GM19438 (cell line): ENCODE results near the gene NOC4L.
"Not testable (repeated sequence)": the region's sequence is repeated elsewhere in the genome, so short reads cannot be mapped to it uniquely, and the experiment has no call there.

ENCODE experiments used
- ATAC-seq: cut with Tn5 transposase; IDR thresholded peaks from one replicate; pipeline ENCODE4 v1.9.1; 2021; ENCODE audit warnings: low read depth; ENCODE audit not compliant: unreplicated experiment

NOC4L gene

DNA sequence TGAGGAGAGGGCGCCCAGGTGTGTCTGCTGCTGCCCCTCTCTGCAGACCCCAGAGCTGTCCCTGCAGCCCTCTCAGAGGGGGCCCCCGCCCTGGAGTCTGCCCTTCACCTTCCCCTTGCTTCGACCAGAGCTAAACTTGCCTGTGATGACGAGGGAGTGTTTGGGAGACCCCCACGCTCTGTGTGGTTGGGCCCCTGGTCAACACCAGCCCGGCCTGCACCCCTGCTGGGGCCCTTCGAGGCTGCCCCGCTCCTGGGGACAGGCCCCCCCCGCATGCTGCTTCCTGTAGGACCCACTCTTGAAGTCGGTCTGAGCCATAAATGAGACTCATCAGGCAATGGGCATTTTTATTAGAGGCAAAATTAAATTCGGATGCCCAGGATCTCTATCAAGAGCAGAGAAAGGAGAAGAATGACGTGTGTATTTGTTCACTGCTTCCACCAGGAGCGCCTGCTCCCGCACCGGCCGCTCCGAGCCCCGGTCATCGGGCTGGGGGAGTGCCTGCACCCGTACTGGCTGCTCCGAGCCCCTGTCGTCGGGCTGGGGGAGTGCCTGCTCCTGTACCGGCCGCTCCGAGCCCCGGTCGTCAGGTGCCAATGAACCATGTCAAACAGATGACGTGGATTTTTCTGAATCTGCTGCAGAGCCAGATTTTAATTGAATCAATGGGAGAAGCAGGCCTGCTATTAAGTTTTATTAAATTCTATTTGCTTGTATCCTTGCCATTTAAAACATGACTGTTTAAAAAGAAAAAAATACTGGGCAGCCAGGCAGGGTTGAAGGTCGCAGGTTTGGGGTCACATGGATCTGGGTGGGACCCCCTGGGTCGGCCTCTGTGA lies 47.7 kb downstream of the NOC4L start:
- ATAC-seq, result no peak

- ATAC-seq, result no peak
Measured at GRCh38 chr12:132194056-132194455, 49.8 kb downstream of the NOC4L start.

- ATAC-seq, result no peak
Measured at GRCh38 chr12:132194556-132194955, 50.3 kb downstream of the NOC4L start.

DNA sequence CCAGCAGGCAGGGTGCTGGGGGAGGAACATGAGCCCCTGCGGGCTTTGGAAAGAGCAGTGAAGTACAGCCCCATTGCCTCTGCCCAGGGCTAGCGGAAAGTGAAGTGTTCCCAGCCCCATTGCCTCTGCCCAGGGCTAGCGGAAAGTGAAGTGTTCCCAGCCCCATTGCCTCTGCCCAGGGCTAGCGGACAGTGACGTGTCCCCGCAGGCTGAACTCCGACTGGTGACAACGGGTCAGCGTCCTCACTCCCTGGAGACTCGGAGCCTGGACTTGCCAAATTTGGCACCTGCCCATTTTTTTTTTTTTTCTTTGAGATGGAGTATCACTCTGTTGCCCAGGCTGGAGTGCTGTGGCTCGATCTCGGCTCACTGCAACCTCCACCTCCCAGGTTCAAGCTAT lies 51.0 kb downstream of the NOC4L start:
- ATAC-seq, result not testable (repeated sequence)

GRCh38 chr12:132196038-132196872 lies 52.0 kb downstream of the NOC4L start:
- ATAC-seq, result no peak

- no peak for ATAC-seq
Measured at GRCh38 chr12:132196873-132197390, 52.7 kb downstream of the NOC4L start.

GRCh38 chr12:132197581-132198354 lies 53.5 kb downstream of the NOC4L start:
- ATAC-seq, result no peak

DNA sequence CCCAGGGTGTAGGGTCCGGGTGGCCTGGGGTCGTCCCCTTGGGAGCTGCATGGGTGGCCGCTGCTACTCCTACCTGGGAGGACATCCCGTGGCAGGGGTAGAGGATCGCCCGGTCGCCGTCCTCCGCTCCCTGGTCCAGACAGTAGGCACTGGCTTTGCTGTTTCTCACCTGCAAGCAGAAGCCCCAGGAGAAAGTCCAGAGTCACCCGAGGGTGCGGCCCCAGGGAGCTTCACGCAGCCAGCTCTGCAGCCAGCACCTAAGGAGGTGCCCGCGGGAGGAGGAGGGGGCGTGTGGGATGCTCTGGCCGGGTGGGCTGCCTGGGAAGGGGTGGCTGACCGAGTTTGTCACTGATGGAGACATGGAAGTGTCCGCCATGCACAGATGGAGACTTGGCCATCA lies 54.8 kb downstream of the NOC4L start:
- no peak for ATAC-seq

GRCh38 chr12:132199526-132200319 lies 55.5 kb downstream of the NOC4L start:
- ATAC-seq, result no peak

GRCh38 chr12:132200800-132201199 lies 56.5 kb downstream of the NOC4L start:
- no peak for ATAC-seq

DNA sequence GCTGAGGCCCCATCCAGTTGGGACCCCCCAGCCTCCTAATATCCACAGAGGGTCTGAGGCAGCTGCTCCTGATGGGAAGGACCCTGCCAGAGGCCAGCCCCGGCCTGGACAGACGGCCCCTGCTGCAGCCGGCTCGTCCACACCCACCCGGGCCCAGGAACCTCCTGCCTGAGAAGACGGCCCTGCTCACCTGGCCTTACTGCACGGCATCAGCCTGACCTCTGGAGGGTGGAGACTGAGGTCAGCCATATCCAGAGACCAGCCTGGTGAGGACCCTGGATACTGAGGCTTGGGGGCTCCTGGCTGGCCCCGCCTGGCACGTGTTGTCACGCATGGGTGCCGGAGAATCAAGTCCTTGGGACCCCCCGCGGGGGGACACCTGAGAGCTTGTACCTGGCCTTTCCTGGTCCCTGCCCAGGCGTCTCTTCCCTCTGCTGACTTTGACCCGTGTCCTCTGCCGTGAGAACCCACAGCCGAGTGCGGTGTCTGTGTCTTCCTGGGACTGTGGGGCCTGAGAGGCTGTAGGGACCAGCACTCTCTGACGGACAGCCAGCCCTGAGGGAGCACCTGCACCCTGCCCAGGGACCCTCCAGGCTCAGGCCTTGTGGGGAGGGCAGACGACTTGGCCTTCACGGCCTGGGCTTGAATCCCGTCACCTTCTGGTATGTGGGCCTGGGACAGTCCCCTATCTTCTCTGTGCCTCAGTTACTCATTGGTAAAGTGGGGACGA lies 57.3 kb downstream of the NOC4L start:
- ATAC-seq, result no peak
